ENCODE results near the gene MARK1.

GRCh38 chr1:220705782-220706181 is 177.8 kb downstream of the MARK1 start:
- TF ChIP-seq MAX (IDR thresholded peaks at IDR 0.05), result no peak
- no peak for TF ChIP-seq TCF12 (IDR thresholded peaks at IDR 0.05; ENCODE audit: low read depth)
- no peak for TF ChIP-seq TEAD4 (IDR thresholded peaks at IDR 0.05)

All from Ishikawa (cell line).